ENCODE results near the gene ELF4.
A peak's percentile ranks its signal among the peaks of the same experiment; 100 is the strongest.

The ELF4 gene

GRCh38 chrX:130051176-130051845 is 59.0 kb downstream of the ELF4 start:
- no peak for DNase-seq

GRCh38 chrX:130049821-130050220 is 60.5 kb downstream of the ELF4 start:
- DNase-seq: no peak

GRCh38 chrX:130048686-130049222 is 61.5 kb downstream of the ELF4 start:
- DNase-seq: no peak

DNA sequence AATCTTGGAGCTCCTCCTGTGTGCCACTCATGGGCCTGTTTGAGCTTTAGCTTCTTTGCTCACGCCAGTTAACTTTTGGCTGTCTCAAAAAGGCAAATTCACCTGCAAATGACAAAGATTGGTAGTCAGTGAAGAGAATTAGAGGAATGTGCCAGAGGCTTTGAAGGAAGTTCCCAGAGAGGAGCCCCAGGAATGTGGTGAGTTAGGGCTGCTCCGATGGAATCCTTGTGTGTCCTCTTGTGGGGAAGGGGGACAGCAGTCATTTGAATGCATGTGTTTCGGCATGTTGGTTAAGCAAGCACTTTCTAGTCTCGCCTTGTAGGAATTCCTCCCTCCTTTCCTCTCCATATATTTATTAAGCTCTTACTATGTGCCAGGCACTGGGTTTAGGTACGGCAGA is 62.9 kb downstream of the ELF4 start:
- no peak for DNase-seq

DNA sequence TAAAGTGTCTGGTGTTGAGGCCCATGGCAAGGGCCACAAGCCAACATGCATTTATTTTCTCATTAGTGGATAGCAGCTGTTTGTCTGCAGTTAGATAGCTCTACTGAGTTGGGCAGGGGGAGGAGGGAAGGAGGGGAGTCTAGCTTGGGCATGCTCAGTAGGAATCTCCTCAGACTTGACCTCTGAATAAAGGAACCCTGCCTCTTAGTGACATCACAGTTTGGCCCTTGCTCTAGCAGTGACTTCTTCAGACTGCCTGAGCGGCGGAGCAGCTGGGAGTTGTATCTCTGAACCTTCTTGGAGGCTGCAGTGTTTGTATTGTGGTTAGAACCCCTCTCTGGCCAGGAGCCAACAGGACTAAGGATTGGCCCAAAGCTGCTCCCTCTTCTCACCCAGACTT is 70.5 kb downstream of the ELF4 start:
- DNase-seq: no peak

- no peak for DNase-seq
Measured at GRCh38 chrX:130034178-130034577, 76.1 kb downstream of the ELF4 start.

DNA sequence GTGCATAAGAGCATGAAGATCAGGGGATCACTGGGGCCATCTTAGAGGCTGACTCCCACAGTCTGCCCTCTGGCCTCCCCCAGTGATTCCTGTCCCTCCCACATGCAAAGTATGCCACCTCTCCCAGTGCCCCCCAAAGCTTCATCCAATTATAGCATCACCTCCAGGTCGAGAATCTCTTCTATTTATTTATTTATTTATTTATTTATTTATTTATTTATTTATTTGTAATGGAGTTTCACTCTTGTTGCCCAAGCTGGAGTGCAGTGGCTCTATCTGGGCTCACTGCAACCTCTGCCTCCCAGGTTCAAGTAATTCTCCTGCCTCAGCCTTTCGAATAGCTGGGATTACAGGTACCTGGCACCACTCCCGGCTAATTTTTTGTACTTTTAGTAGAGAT is 77.7 kb downstream of the ELF4 start:
- no peak for DNase-seq

- DNase-seq: peak in 22 of 51 donors; percentile 0 to 29 (median 6)
Measured at GRCh38 chrX:130030826-130031225, 79.5 kb downstream of the ELF4 start.

- DNase-seq: peak in 13 of 51 donors; percentile 0 to 11 (median 1)
Measured at GRCh38 chrX:130028196-130028595, 82.1 kb downstream of the ELF4 start.

- no peak for DNase-seq
Measured at GRCh38 chrX:130027569-130027968, 82.7 kb downstream of the ELF4 start.

GRCh38 chrX:130025256-130025655 is 85.0 kb downstream of the ELF4 start:
- peak in 1 of 51 donors; percentile 6 for DNase-seq

DNA sequence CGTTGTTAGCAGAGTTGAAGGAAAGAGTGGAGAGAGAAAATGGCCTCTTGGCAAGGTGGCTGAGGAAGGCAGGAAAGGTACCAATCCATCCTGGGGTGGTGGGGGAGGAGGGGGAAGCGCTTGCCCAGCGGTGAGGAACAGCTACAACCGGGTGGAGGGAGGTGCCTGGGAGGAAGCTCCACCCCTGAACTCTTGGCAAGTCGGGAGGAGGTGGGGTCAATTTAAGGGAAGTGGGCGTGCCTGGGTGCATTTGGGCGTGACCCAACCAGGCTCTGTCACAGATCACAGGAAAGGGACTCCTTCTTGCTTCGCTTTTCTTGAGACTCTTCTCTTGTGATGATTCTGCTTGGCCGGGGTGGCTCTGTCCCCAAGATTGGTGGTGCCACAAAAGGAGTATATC is 86.2 kb downstream of the ELF4 start:
- DNase-seq: peak in 23 of 51 donors; percentile 0 to 25 (median 4)

DNA sequence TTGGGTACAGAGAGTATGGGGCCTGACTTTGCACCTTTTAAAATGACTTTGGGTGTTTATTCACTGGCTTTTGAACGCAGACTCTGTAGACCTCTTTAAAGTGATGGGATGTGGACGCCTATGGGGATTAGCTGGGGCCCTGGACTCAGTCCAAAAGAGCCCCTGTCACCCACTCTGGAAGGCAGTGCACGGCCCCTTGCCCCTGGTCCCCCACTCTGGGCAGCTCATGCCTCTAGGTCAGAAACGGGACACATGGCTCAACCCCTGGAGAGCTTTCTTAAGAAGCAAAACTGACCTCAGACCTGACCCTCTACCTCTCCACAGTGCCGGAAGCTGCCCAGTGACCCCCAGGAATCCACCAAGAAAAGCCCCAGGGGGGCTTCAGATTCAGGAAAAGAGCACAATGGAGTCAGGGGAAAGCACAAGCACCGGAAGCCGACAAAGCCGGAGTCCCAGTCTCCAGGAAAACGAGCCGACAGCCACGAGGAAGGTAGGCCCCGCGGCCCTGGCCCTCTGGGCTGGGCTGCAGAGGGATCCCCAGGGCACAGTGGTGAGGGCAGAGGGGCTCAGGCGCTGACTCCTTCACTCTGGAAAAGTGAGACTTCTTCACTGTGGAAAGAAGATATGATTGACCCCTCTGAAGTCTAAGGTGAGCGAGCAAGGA is 89.5 kb downstream of the ELF4 start:
- DNase-seq: no peak

DNA sequence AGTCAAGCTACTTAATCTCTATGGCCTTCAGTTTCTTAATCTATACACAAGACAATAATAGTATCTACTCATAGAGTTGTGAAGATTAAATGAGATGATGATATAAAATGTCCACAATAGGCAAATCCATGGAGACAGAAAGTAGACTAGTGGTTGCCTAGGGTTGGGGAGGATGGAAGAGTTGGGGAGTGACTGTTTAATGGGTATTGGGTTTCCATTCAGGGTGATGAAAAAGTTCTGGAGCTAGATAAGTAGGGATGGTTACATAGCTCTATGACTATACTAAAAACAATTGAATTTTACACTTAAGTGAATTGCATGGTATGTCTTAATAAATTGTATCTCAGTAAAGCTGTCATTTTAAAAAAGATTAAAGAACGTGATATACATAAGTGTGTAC is 92.2 kb downstream of the ELF4 start:
- DNase-seq: no peak

- no peak for DNase-seq
Measured at GRCh38 chrX:130015181-130015580, 95.1 kb downstream of the ELF4 start.
